GM12864 (cell line): ENCODE measurements around the gene FKBP2.
A peak's percentile ranks its signal among the peaks of the same experiment; 100 is the strongest.

Experiments used
- DNase-seq: peaks from one replicate; pipeline ENCODE4 v3.0.0-alpha.2; 2011; ENCODE audit warnings: low read depth
- H3K4me3 ChIP-seq: 2 replicates; pipeline ENCODE4 v1.5.1; 2011; ENCODE audit warnings: mild to moderate bottlenecking, low read depth, low read length, control low read depth
- CTCF ChIP-seq: IDR thresholded peaks from 2 replicates; pipeline ENCODE4 v1.5.1; 2011; ENCODE audit warnings: low read depth, mild to moderate bottlenecking, moderate library complexity, low read length, control low read depth, inconsistent platforms; ENCODE audit errors: missing control alignments

FKBP2 gene

GRCh38 chr11:64241241-64241490 lies 271 bp downstream of the FKBP2 start:
- no peak for TF ChIP-seq CTCF
- DNase-seq, result no peak
- peak overlapping the region; percentile 94 for H3K4me3 ChIP-seq

GRCh38 chr11:64241491-64242374 lies 838 bp downstream of the FKBP2 start:
- peak; percentile 92 for DNase-seq
- TF ChIP-seq CTCF, result peak; percentile 9
- H3K4me3 ChIP-seq, result peak overlapping the region; percentile 94

GRCh38 chr11:64243236-64243854 lies 2.5 kb downstream of the FKBP2 start:
- no peak for TF ChIP-seq CTCF
- no peak overlapping the region; the same call in 1 of the 2 replicates for H3K4me3 ChIP-seq
- no peak for DNase-seq

- DNase-seq, result no peak
- TF ChIP-seq CTCF, result no peak
- no peak overlapping the region for H3K4me3 ChIP-seq
Measured at GRCh38 chr11:64244107-64244506, 3.2 kb downstream of the FKBP2 start.

- no peak for DNase-seq
- H3K4me3 ChIP-seq, result peak overlapping the region; percentile 86
- no peak for TF ChIP-seq CTCF
Measured at GRCh38 chr11:64244966-64245365, 4.1 kb downstream of the FKBP2 start.

GRCh38 chr11:64245401-64245796 lies 4.5 kb downstream of the FKBP2 start:
- DNase-seq, result no peak
- TF ChIP-seq CTCF, result no peak
- peak overlapping the region; percentile 86 for H3K4me3 ChIP-seq
